ENCODE measurements around the gene KRT24. TPM values are rescaled to one million over a fixed set of nuclear protein-coding genes. Genes with fewer than 3 reads are reported as not detected.
"Not testable (repeated sequence)": the region's sequence is repeated elsewhere in the genome, so short reads cannot be mapped to it uniquely, and the experiment has no call there.

Gene KRT24
- total RNA-seq = not detected
- polyA plus RNA-seq = not detected

DNA sequence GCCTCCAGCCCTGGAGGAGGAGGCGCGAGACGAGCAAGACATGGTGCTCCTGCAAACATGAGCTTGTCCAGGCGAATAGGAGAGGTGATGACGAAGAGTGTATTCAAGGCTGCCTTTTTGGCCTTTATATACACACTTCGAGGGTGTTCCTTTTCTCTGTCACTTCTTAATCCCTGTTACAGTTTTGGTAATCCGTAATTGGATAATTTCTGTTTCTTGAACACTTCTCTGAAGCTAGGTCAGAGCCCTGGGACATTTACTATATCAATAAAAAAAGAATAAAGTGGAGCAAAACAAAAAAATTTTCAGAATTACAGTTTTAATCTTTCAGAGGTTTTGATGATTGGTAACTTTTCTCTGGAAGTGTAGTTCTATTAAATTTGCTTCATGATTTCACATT lies at the start of gene KRT24:
Gene KRT24, minus strand, starts transcription at position 101 of the 400 bp plus-strand sequence. Its CDS starts 59 bp downstream, at position 42.
- Histone ChIP-seq H3K27ac (ENCODE audit: low read depth, low read length) (no peak within 1 kb of the TSS), H3K4me3 (ENCODE audit: low read length) (no peak within 1 kb of the TSS), H3K27me3 (ENCODE audit: insufficient read depth, low read length, poor library complexity, severe bottlenecking) (no peaks in the 10 kb centered on the region), H3K4me1 (ENCODE audit: insufficient read depth, low read length) (no peaks in the 10 kb centered on the region), H3K9me3 (ENCODE audit: low read length) (no peaks in the 10 kb centered on the region), H3K36me3 (ENCODE audit: insufficient read depth, low read length) (no peaks in the 10 kb centered on the region)
- H3K4me1 Mint-ChIP-seq = no peaks in the 10 kb centered on the region
- ChIA-PET CTCF (interaction anchor here (1.0 kb wide), 1 partner anchor 11 kb away, joined by 3 read pairs; no protein-coding TSS in a partner anchor), POLR2A (no interaction called here)
- peaks cover 23 to 58% of the 10 kb centered on the region in 2 donors for H3K27me3 Mint-ChIP-seq
- H3K27ac Mint-ChIP-seq = no peak within 1 kb of the TSS
- no peak within 1 kb of the TSS for H3K4me3 Mint-ChIP-seq
- no peaks in the 10 kb centered on the region for H3K9me3 Mint-ChIP-seq
- no peaks in the 10 kb centered on the region for H3K36me3 Mint-ChIP-seq
- no peak for DNase-seq

- Histone ChIP-seq H3K9me3 (ENCODE audit: low read length) (no peaks in the 10 kb centered on the region), H3K4me3 (ENCODE audit: low read length) (no peak overlapping the region), H3K36me3 (ENCODE audit: insufficient read depth, low read length) (no peaks in the 10 kb centered on the region), H3K27ac (ENCODE audit: low read depth, low read length) (no peak overlapping the region), H3K27me3 (ENCODE audit: insufficient read depth, low read length, poor library complexity, severe bottlenecking) (peaks cover 9% of the 10 kb centered on the region), H3K4me1 (ENCODE audit: insufficient read depth, low read length) (no peaks in the 10 kb centered on the region)
- Mint-ChIP-seq H3K27ac (no peak overlapping the region), H3K9me3 (peaks cover 0 to 7% (median 4%) of the 10 kb centered on the region in 5 donors), H3K27me3 (peaks cover 17 to 70% of the 10 kb centered on the region in 2 donors), H3K4me1 (no peaks in the 10 kb centered on the region), H3K4me3 (no peak overlapping the region), H3K36me3 (peaks cover 0 to 8% (median 0%) of the 10 kb centered on the region in 3 donors)
- DNase-seq = no peak
- CTCF ChIA-PET = no interaction called here
- POLR2A ChIA-PET = no interaction called here
These were observed 47.5 kb upstream of the KRT24 start for GRCh38 chr17:40751065-40751464.

- DNase-seq = no peak
- ChIA-PET POLR2A (no interaction called here), CTCF (no interaction called here)
- Histone ChIP-seq H3K36me3 (ENCODE audit: insufficient read depth, low read length) (no peaks in the 10 kb centered on the region), H3K27ac (ENCODE audit: low read depth, low read length) (no peak overlapping the region), H3K9me3 (ENCODE audit: low read length) (no peaks in the 10 kb centered on the region), H3K4me3 (ENCODE audit: low read length) (no peak overlapping the region), H3K27me3 (ENCODE audit: insufficient read depth, low read length, poor library complexity, severe bottlenecking) (peaks cover 9% of the 10 kb centered on the region), H3K4me1 (ENCODE audit: insufficient read depth, low read length) (no peaks in the 10 kb centered on the region)
- no peaks in the 10 kb centered on the region for H3K4me1 Mint-ChIP-seq
- H3K4me3 Mint-ChIP-seq = no peak overlapping the region
- no peak overlapping the region for H3K27ac Mint-ChIP-seq
- H3K9me3 Mint-ChIP-seq = peaks cover 0 to 7% (median 4%) of the 10 kb centered on the region in 5 donors
- peaks cover 17 to 70% of the 10 kb centered on the region in 2 donors for H3K27me3 Mint-ChIP-seq
- H3K36me3 Mint-ChIP-seq = peaks cover 0 to 8% (median 0%) of the 10 kb centered on the region in 3 donors
These were observed 46.8 kb upstream of the KRT24 start for GRCh38 chr17:40750391-40750790.

GRCh38 chr17:40748666-40749065 lies 45.1 kb upstream of the KRT24 start:
- DNase-seq; H3K4me1 ChIP-seq (ENCODE audit: insufficient read depth, low read length); POLR2A ChIA-PET; H3K4me1 Mint-ChIP-seq; H3K9me3 ChIP-seq (ENCODE audit: low read length); H3K27ac ChIP-seq (ENCODE audit: low read depth, low read length); H3K27me3 ChIP-seq (ENCODE audit: insufficient read depth, low read length, poor library complexity, severe bottlenecking); H3K36me3 ChIP-seq (ENCODE audit: insufficient read depth, low read length); H3K4me3 Mint-ChIP-seq; H3K4me3 ChIP-seq (ENCODE audit: low read length); H3K27ac Mint-ChIP-seq; CTCF ChIA-PET: not testable (repeated sequence)
- Mint-ChIP-seq H3K27me3 (peaks cover 25 to 69% of the 10 kb centered on the region in 2 donors), H3K36me3 (peaks cover 0 to 12% (median 0%) of the 10 kb centered on the region in 3 donors), H3K9me3 (peaks cover 0 to 11% (median 9%) of the 10 kb centered on the region in 5 donors)

DNA sequence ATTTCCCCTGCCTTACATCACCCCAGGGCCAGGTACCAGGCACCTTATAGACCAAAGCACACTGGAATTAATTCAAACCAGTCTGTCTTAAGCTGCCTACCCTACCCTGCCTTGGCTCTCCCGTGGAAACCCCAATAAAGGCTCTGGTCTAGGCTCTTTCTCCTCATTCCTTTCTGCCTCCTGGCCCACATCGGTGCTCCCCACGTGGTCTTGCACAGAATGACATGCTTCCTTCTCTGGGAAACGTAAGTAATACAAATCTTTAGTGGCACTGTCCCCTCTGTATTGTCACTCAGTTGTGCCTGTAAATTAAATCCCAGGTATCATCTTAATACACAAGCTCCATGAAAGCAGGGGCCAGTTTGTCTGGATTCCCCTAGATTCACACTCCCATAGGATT lies 35.0 kb upstream of the KRT24 start:
- peaks cover 3 to 12% (median 5%) of the 10 kb centered on the region in 5 donors for H3K9me3 Mint-ChIP-seq

DNA sequence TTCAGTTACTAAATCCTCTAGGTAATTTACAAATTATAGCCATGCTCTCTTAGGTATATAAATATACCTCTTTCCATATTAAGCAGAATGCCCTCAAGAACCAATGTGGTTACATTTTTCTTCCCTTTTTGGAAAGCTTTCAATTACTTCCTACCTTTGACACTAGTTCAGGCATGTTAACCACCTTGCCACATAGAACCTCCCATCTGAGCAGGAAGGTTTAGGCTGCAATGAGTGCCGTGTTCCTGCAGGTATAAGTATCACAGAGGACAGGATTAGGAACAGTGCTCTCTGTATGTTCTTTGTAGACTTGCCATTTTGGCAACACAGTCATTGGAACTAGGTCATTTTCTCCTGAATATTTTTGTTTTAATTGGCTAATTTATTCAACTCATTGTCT lies 31.5 kb upstream of the KRT24 start:
- Mint-ChIP-seq H3K27ac (no peak overlapping the region), H3K27me3 (peaks cover 12 to 41% of the 10 kb centered on the region in 2 donors), H3K4me1 (no peaks in the 10 kb centered on the region), H3K9me3 (no peaks in the 10 kb centered on the region), H3K36me3 (no peaks in the 10 kb centered on the region), H3K4me3 (no peak overlapping the region)
- POLR2A ChIA-PET = no interaction called here
- no peaks in the 10 kb centered on the region for H3K36me3 ChIP-seq (ENCODE audit: insufficient read depth, low read length)
- no peak for DNase-seq
- H3K27ac ChIP-seq (ENCODE audit: low read depth, low read length) = no peak overlapping the region
- CTCF ChIA-PET = no interaction called here
- no peaks in the 10 kb centered on the region for H3K4me1 ChIP-seq (ENCODE audit: insufficient read depth, low read length)
- H3K9me3 ChIP-seq (ENCODE audit: low read length) = no peaks in the 10 kb centered on the region
- H3K4me3 ChIP-seq (ENCODE audit: low read length) = no peak overlapping the region
- H3K27me3 ChIP-seq (ENCODE audit: insufficient read depth, low read length, poor library complexity, severe bottlenecking) = no peaks in the 10 kb centered on the region

More for the DNA sequence above, 35.0 kb upstream of the KRT24 start:
- H3K4me3 Mint-ChIP-seq = no peak overlapping the region
- no peaks in the 10 kb centered on the region for H3K4me1 Mint-ChIP-seq
- Histone ChIP-seq H3K9me3 (ENCODE audit: low read length) (no peaks in the 10 kb centered on the region), H3K27ac (ENCODE audit: low read depth, low read length) (no peak overlapping the region), H3K4me1 (ENCODE audit: insufficient read depth, low read length) (no peaks in the 10 kb centered on the region), H3K27me3 (ENCODE audit: insufficient read depth, low read length, poor library complexity, severe bottlenecking) (peaks cover 3% of the 10 kb centered on the region), H3K36me3 (ENCODE audit: insufficient read depth, low read length) (no peaks in the 10 kb centered on the region), H3K4me3 (ENCODE audit: low read length) (no peak overlapping the region)
- ChIA-PET POLR2A (no interaction called here), CTCF (no interaction called here)
- H3K36me3 Mint-ChIP-seq = peaks cover 0 to 7% (median 0%) of the 10 kb centered on the region in 3 donors
- H3K27me3 Mint-ChIP-seq = peaks cover 11 to 46% of the 10 kb centered on the region in 2 donors
- H3K27ac Mint-ChIP-seq = no peak overlapping the region
- no peak for DNase-seq

- ChIA-PET CTCF (no interaction called here), POLR2A (no interaction called here)
- Mint-ChIP-seq H3K4me3 (no peak overlapping the region), H3K36me3 (no peaks in the 10 kb centered on the region), H3K27ac (no peak overlapping the region), H3K9me3 (no peaks in the 10 kb centered on the region), H3K4me1 (no peaks in the 10 kb centered on the region), H3K27me3 (peaks cover 10 to 43% of the 10 kb centered on the region in 2 donors)
- no peaks in the 10 kb centered on the region for H3K36me3 ChIP-seq (ENCODE audit: insufficient read depth, low read length)
- H3K4me3 ChIP-seq (ENCODE audit: low read length) = no peak overlapping the region
- DNase-seq = no peak
- no peaks in the 10 kb centered on the region for H3K4me1 ChIP-seq (ENCODE audit: insufficient read depth, low read length)
- H3K27ac ChIP-seq (ENCODE audit: low read depth, low read length) = no peak overlapping the region
- no peaks in the 10 kb centered on the region for H3K9me3 ChIP-seq (ENCODE audit: low read length)
- no peaks in the 10 kb centered on the region for H3K27me3 ChIP-seq (ENCODE audit: insufficient read depth, low read length, poor library complexity, severe bottlenecking)
These were observed 30.5 kb upstream of the KRT24 start for GRCh38 chr17:40734018-40734417.

- Mint-ChIP-seq H3K4me3 (no peak overlapping the region), H3K36me3 (no peaks in the 10 kb centered on the region), H3K9me3 (no peaks in the 10 kb centered on the region), H3K4me1 (no peaks in the 10 kb centered on the region), H3K27ac (no peak overlapping the region), H3K27me3 (peaks cover 8 to 52% of the 10 kb centered on the region in 2 donors)
- H3K4me3 ChIP-seq (ENCODE audit: low read length) = no peak overlapping the region
- DNase-seq = no peak
- H3K36me3 ChIP-seq (ENCODE audit: insufficient read depth, low read length) = no peaks in the 10 kb centered on the region
- H3K4me1 ChIP-seq (ENCODE audit: insufficient read depth, low read length) = no peaks in the 10 kb centered on the region
- CTCF ChIA-PET = no interaction called here
- H3K27me3 ChIP-seq (ENCODE audit: insufficient read depth, low read length, poor library complexity, severe bottlenecking) = no peaks in the 10 kb centered on the region
- no peaks in the 10 kb centered on the region for H3K9me3 ChIP-seq (ENCODE audit: low read length)
- POLR2A ChIA-PET = no interaction called here
- no peak overlapping the region for H3K27ac ChIP-seq (ENCODE audit: low read depth, low read length)
These were observed 27.4 kb upstream of the KRT24 start for GRCh38 chr17:40730970-40731369.

Data from CD8-positive, alpha-beta memory T cell (primary cell).